GM06990 (cell line): Measurements from ENCODE around the gene TAP1.

Source experiments
- DNase-seq: peaks from one replicate; pipeline ENCODE4 v3.0.0-alpha.2; 2011; ENCODE audit not compliant: insufficient read length; ENCODE audit errors: extremely low read depth
- H3K27me3 ChIP-seq: replicated peaks from 2 replicates; pipeline ENCODE4 v1.6.0; 2011; ENCODE audit warnings: low read length; ENCODE audit not compliant: control insufficient read depth, insufficient read depth
- H3K36me3 ChIP-seq: 2 replicates; pipeline ENCODE4 v1.5.1; 2011; ENCODE audit warnings: low read length; ENCODE audit not compliant: control insufficient read depth, insufficient read depth
- H3K4me3 ChIP-seq: replicated peaks from 2 replicates; pipeline ENCODE4 v1.5.1; 2011; ENCODE audit warnings: low read depth, mild to moderate bottlenecking, control low read depth, low read length
- TF ChIP-seq, protein P1 (sequence below): IDR thresholded peaks from 2 replicates; pipeline ENCODE4 v1.5.1; 2011; ENCODE audit warnings: low read length, control low read depth, mild to moderate bottlenecking, inconsistent platforms; ENCODE audit not compliant: insufficient read depth, poor library complexity, severe bottlenecking

Gene TAP1

DNA sequence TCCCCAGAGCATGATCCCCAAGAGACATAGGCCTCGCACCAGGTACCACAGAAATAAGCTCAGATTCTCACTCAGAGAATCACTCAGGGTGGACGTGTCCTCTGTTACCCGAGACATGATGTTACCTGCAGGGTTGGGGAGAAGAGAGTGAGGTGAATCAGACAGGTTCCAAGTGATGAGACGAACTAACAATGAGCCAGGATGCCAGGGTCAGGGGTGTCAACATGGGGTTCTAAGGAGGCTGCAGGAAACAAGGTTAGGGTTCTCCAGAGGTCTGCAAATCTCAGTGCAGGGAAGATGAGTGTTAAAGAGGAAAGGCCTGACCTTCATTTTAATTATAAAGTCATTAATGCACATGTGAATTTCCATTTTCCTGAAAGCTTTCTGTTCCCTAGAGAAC lies 2.5 kb downstream of the TAP1 start:
- DNase-seq: no peak
- TF ChIP-seq, protein P1, sequence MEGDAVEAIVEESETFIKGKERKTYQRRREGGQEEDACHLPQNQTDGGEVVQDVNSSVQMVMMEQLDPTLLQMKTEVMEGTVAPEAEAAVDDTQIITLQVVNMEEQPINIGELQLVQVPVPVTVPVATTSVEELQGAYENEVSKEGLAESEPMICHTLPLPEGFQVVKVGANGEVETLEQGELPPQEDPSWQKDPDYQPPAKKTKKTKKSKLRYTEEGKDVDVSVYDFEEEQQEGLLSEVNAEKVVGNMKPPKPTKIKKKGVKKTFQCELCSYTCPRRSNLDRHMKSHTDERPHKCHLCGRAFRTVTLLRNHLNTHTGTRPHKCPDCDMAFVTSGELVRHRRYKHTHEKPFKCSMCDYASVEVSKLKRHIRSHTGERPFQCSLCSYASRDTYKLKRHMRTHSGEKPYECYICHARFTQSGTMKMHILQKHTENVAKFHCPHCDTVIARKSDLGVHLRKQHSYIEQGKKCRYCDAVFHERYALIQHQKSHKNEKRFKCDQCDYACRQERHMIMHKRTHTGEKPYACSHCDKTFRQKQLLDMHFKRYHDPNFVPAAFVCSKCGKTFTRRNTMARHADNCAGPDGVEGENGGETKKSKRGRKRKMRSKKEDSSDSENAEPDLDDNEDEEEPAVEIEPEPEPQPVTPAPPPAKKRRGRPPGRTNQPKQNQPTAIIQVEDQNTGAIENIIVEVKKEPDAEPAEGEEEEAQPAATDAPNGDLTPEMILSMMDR: no peak
- Histone ChIP-seq H3K27me3 (no peaks in the 10 kb centered on the region), H3K36me3 (peaks cover 46% of the 10 kb centered on the region), H3K4me3 (peak overlapping the region; percentile 96)

DNA sequence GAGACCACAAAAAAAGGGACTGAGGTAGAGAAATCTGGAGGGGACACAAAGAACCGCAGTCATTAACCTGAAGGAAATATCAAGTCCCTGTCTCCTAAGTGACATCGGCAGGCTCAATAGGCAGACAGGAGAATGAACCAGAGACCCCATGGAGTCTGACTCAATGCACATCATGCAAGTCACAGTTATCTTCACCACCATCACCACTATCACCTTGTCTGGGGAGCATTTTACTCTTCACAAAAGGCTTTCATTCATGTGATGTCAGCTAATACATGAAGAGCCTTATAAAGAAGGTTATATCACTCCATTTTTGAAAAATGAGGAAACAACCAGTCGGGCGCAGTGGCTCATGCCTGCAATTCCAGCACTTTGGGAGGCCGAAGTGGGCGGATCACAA lies 4.4 kb downstream of the TAP1 start:
- H3K27me3 ChIP-seq: no peaks in the 10 kb centered on the region
- H3K36me3 ChIP-seq: peaks cover 50% of the 10 kb centered on the region
- TF ChIP-seq, protein P1: no peak
- no peak overlapping the region for H3K4me3 ChIP-seq
- DNase-seq: no peak

DNA sequence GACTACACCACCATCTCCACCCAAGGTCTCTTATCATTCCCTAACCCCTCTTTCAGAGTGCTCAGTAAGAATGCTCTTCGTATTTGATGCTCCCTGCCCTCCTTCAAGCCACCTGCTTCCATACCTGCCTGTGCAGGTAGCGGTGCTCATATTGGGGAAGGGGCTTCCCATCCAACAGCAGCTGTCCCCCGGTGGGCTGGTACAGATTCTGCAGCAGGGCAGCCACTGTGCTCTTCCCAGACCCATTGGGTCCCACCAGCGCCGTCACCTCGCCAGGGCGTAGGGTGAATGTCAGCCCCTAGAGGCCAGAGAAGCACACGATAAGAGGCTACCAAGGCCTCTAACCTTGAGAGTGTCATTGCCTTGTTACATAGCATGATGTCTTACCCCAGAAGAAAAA lies 5.7 kb downstream of the TAP1 start:
- TF ChIP-seq, protein P1: no peak
- H3K27me3 ChIP-seq: no peaks in the 10 kb centered on the region
- no peak overlapping the region for H3K4me3 ChIP-seq
- peaks cover 50% of the 10 kb centered on the region for H3K36me3 ChIP-seq
- DNase-seq: no peak

DNA sequence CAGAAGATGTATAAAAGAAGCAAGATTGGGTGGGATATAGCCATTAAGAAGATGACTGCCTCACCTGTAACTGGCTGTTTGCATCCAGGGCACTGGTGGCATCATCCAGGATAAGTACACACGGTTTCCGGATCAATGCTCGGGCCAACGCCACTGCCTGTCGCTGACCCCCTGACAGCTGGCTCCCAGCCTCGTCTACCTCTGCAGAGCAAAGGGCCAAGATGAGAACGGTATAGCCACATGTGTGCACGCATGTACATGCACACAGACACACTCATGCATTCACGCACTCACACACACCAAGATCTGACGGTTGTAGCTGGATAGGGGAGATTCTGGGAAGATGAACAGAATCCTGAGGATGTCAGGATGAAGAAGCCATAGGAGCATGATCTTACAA lies 6.5 kb downstream of the TAP1 start:
- no peak for DNase-seq
- Histone ChIP-seq H3K27me3 (no peaks in the 10 kb centered on the region), H3K36me3 (peaks cover 49% of the 10 kb centered on the region), H3K4me3 (no peak overlapping the region)
- TF ChIP-seq, protein P1: no peak

DNA sequence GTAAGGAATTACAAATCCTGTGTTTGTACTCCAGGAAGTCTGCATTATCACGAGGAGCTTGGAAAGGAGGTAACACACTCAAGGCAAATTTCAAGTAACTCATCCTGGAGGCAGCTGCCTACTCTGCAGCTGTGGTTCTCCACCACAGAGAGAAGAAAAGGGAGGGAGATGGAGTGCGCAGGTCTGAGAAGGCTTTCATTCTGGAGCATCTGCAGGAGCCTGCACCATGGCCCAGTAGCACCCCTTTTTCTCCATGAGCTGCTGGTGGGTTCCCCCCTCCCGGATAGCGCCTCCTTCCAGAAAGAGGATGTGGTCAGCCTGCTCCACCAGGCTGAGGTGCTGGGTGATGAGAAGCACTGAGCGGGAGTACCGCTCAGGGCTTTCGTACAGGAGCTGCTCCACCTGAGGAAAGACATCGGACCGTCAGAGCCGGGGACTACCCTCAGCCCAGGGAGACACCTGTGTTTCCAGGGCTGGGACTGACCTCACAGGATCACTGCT lies 8.1 kb downstream of the TAP1 start:
- H3K4me3 ChIP-seq: peak overlapping the region; percentile 81

DNA sequence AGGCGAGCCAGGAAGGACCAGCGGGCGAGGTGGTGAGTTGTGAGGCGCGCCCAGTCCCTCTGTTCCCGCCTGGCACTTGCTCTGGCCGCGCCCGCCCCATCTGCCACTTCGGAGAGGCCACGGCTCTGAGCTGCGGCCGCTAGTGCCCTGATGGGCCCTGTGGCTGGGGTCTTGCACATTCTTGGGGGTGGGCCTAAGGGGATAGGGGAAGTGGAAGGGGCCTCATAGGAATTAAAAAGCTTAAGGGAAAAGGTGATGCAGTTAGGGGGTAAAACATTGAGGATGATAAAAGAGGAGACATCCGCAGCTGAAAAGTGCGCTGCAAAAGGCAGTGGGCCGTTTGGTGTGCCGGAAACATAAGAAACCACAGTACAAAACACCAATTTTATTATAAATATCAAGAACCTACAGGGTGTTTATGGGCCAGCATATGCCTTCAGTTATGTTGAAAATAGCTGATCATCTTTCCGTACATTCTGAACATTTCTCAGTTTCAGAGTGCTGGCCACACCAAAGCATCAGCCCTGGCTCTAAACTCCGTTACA lies 8.6 kb downstream of the TAP1 start:
- Histone ChIP-seq H3K27me3 (no peaks in the 10 kb centered on the region), H3K4me3 (peak overlapping the region; percentile 81), H3K36me3 (peaks cover 34% of the 10 kb centered on the region)
- TF ChIP-seq, protein P1: no peak
- no peak for DNase-seq

More for the DNA sequence above, 8.1 kb downstream of the TAP1 start:
- DNase-seq: peak; percentile 64
- TF ChIP-seq, protein P1: no peak
- peaks cover 39% of the 10 kb centered on the region for H3K36me3 ChIP-seq
- H3K27me3 ChIP-seq: no peaks in the 10 kb centered on the region
